ENCODE data around the gene NPLOC4.

The NPLOC4 gene

DNA sequence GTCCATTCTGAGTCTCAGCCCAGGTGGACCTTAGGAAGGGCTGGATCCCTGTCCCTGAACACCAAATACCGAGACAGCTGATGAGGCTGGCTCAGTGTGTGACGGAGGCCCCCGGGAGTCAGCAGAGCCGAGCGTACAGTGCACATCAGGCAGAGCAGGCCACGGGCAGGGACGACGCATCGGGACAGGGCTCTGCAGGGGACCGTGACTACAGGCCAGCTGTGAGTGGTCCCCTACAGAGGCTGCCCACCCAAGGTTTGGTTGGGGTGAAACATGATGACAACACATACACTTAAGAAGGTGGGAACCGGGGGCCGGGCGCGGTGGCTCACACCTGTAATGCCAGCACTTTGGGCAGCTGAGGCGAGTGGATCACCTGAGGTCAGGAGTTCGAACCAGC, 36.0 kb upstream of the NPLOC4 start:
- H3K27me3 ChIP-seq (ENCODE audit: insufficient read depth, low read length) = no peaks in the 10 kb centered on the region
- peaks cover 2% of the 10 kb centered on the region for H3K4me1 ChIP-seq (ENCODE audit: insufficient read depth, low read length)
- H2AFZ ChIP-seq (ENCODE audit: low read depth, low read length) = no peak overlapping the region
- H3K9me3 ChIP-seq (ENCODE audit: low read length) = no peaks in the 10 kb centered on the region
- no peak overlapping the region for H3K4me3 ChIP-seq (ENCODE audit: low read length)
- H3K36me3 ChIP-seq (ENCODE audit: insufficient read depth, low read length) = peaks cover 57% of the 10 kb centered on the region

GRCh38 chr17:81672504-81672903, 35.6 kb upstream of the NPLOC4 start:
- no peaks in the 10 kb centered on the region for H3K27me3 ChIP-seq (ENCODE audit: insufficient read depth, low read length)
- no peak overlapping the region for H3K4me3 ChIP-seq (ENCODE audit: low read length)
- H3K4me1 ChIP-seq (ENCODE audit: insufficient read depth, low read length) = peaks cover 6% of the 10 kb centered on the region
- no peak overlapping the region for H2AFZ ChIP-seq (ENCODE audit: low read depth, low read length)
- H3K9me3 ChIP-seq (ENCODE audit: low read length) = no peaks in the 10 kb centered on the region
- H3K36me3 ChIP-seq (ENCODE audit: insufficient read depth, low read length) = peaks cover 61% of the 10 kb centered on the region

DNA sequence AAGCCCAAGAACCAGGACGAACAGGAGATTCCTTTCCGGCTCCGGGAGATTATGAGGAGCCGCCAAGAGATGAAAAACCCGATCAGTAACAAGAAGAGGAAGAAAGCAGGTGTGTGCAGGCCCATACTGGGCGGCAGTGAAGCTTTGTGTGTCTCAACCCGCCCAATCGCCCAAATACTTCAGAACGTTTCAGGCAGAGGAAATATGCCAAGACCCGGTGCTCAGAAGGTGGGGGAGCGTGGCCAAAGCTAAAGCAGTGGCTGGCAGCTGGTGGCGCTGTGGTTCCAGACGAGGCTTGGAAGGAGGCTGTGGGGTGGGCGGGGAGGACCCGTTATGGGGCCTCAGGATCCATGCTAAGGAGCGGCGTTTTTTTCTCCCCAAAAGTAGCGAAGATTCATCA, 30.8 kb upstream of the NPLOC4 start:
- no peaks in the 10 kb centered on the region for H3K9me3 ChIP-seq (ENCODE audit: low read length)
- H3K27me3 ChIP-seq (ENCODE audit: insufficient read depth, low read length) = no peaks in the 10 kb centered on the region
- peaks cover 16% of the 10 kb centered on the region for H3K4me1 ChIP-seq (ENCODE audit: insufficient read depth, low read length)
- no peak overlapping the region for H2AFZ ChIP-seq (ENCODE audit: low read depth, low read length)
- H3K4me3 ChIP-seq (ENCODE audit: low read length) = peak overlapping the region; percentile 12
- H3K36me3 ChIP-seq (ENCODE audit: insufficient read depth, low read length) = peaks cover 49% of the 10 kb centered on the region

DNA sequence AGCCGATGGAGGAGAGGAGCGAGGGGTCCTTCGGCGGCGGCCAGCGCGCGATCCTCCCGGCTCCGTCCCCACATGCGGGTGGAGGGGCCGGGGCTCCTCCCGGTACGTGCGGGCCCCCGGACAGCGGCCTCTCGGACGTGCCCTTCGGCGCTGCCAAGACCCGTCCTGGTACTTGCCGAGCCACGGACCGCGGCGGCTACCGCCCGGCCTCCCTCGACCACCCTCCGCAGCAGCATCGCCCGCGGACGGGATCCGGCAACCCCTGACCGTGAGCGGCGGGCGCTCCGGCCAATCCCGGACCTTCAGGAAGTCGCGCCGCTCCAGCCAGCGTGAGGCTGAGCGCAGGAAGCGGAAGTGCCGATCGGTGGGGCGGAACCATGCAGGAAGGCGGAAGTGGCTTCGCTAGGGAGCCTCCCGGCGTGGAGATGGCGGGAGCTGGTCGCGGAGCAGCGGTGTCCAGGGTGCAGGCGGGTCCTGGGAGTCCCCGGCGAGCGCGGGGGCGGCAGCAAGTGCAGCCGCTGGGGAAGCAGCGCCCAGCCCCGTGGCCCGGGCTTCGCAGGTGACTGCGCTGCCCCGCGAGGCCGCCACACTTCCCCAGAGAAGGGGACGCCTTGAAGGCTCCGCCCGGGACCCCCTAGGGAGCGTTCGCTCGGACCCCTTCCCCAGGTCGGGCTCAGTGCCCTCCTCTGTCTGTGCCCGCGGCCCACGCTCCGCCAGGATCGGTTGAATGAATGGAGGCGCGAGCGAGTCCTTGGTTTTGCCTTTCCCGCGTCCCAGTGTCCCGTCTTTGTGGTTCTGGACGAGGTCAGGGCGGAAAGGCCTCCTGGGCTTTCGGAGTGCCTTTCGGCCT, 29.7 kb upstream of the NPLOC4 start, which contains the start of the genes CCDC137 and OXLD1:
TSS of gene CCDC137 (plus strand) at position 396 of the 850 bp plus-strand sequence. CDS start at position 426, 30 bp downstream.
TSS of gene OXLD1 (minus strand) at position 264 of the 850 bp plus-strand sequence. CDS start at position 236, 28 bp downstream.
- H3K9me3 ChIP-seq (ENCODE audit: low read length) = no peaks in the 10 kb centered on the region
- peak within 1 kb of the TSS; percentile 92 for H3K4me3 ChIP-seq (ENCODE audit: low read length)
- no peaks in the 10 kb centered on the region for H3K27me3 ChIP-seq (ENCODE audit: insufficient read depth, low read length)
- H3K4me1 ChIP-seq (ENCODE audit: insufficient read depth, low read length) = peaks cover 16% of the 10 kb centered on the region
- peaks cover 37% of the 10 kb centered on the region for H3K36me3 ChIP-seq (ENCODE audit: insufficient read depth, low read length)
- H2AFZ ChIP-seq (ENCODE audit: low read depth, low read length) = peak within 1 kb of the TSS; percentile 13

- Histone ChIP-seq H2AFZ (ENCODE audit: low read depth, low read length) (peak overlapping the region; percentile 13), H3K4me1 (ENCODE audit: insufficient read depth, low read length) (peaks cover 16% of the 10 kb centered on the region), H3K4me3 (ENCODE audit: low read length) (peak overlapping the region; percentile 92), H3K9me3 (ENCODE audit: low read length) (no peaks in the 10 kb centered on the region), H3K36me3 (ENCODE audit: insufficient read depth, low read length) (peaks cover 31% of the 10 kb centered on the region), H3K27me3 (ENCODE audit: insufficient read depth, low read length) (no peaks in the 10 kb centered on the region)
Observed at GRCh38 chr17:81666092-81666341, 29.1 kb upstream of the NPLOC4 start.

DNA sequence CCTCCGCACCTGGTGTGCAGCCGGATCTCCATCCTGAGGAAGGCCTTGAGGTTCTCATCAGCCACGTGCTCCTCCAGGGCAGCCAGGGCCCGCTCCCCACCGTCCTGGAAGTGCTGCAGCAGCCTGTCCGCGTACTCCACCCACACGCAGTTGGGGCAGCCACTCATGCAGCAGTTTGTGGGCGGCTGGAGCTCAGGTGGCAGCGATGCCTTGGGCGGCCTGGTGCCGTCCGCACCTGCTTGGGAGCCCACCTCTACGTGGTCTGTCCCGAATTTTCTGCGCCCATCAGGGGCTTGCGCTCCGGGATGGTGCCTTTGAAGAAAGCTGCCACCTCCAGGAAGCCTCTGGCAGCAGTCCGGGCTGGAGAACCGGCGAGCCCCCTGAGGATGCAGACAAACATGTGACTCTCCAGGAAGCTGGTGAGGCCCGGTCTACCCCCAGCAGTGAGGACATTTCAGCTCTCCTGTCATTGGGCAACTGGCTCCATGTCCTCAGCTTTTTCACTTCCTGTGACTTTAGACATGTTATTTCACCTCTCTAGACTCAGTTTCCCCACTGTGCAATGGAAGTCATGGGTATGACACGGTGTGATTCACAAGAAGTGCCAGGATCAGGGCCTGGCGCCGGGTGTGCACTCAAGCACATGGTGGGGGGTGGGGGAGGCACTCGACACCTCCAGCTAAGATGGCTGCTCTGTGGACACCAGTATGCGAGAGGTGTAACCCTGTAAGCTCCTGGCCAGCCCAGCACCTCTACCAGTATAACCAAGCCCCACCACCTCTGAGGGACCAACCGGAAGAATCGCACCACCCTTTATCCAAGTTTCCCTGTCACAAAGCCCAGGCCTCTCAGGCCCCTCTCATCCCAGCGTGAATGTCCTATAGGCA, 28.5 kb upstream of the NPLOC4 start:
- H3K9me3 ChIP-seq (ENCODE audit: low read length) = no peaks in the 10 kb centered on the region
- peaks cover 29% of the 10 kb centered on the region for H3K36me3 ChIP-seq (ENCODE audit: insufficient read depth, low read length)
- H3K4me3 ChIP-seq (ENCODE audit: low read length) = peak overlapping the region; percentile 92
- peak overlapping the region; percentile 13 for H2AFZ ChIP-seq (ENCODE audit: low read depth, low read length)
- no peaks in the 10 kb centered on the region for H3K27me3 ChIP-seq (ENCODE audit: insufficient read depth, low read length)
- H3K4me1 ChIP-seq (ENCODE audit: insufficient read depth, low read length) = peaks cover 16% of the 10 kb centered on the region

- Histone ChIP-seq H3K36me3 (ENCODE audit: insufficient read depth, low read length) (peaks cover 15% of the 10 kb centered on the region), H3K4me3 (ENCODE audit: low read length) (no peak overlapping the region), H3K9me3 (ENCODE audit: low read length) (no peaks in the 10 kb centered on the region)
Observed at GRCh38 chr17:81664051-81664470, 27.1 kb upstream of the NPLOC4 start.

DNA sequence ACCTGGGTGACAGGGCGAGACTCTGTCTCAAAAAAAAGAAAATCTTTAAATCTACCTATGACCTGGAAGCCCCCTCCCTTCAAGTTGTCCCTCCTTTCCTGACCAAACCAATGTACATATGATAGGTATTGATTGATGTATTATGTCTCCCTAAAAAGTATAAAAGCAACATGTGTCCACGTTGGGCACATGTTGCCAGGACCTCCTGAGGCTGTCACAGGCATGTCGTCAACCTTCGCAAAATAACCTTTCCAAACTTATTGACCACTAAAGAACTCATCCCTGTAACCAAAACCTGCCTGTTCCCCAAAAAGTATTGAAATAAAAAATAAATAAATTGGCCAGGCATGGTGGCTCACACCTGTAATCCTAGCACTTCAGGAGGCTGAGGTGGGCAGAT, 25.1 kb upstream of the NPLOC4 start:
- Histone ChIP-seq H2AFZ (ENCODE audit: low read depth, low read length) (no peak overlapping the region), H3K9me3 (ENCODE audit: low read length) (no peaks in the 10 kb centered on the region), H3K4me1 (ENCODE audit: insufficient read depth, low read length) (peaks cover 8% of the 10 kb centered on the region), H3K27me3 (ENCODE audit: insufficient read depth, low read length) (no peaks in the 10 kb centered on the region), H3K4me3 (ENCODE audit: low read length) (no peak overlapping the region), H3K36me3 (ENCODE audit: insufficient read depth, low read length) (peaks cover 4% of the 10 kb centered on the region)

More at GRCh38 chr17:81664051-81664470, 27.1 kb upstream of the NPLOC4 start:
- Histone ChIP-seq H3K4me1 (ENCODE audit: insufficient read depth, low read length) (peaks cover 16% of the 10 kb centered on the region), H2AFZ (ENCODE audit: low read depth, low read length) (no peak overlapping the region), H3K27me3 (ENCODE audit: insufficient read depth, low read length) (no peaks in the 10 kb centered on the region)

DNA sequence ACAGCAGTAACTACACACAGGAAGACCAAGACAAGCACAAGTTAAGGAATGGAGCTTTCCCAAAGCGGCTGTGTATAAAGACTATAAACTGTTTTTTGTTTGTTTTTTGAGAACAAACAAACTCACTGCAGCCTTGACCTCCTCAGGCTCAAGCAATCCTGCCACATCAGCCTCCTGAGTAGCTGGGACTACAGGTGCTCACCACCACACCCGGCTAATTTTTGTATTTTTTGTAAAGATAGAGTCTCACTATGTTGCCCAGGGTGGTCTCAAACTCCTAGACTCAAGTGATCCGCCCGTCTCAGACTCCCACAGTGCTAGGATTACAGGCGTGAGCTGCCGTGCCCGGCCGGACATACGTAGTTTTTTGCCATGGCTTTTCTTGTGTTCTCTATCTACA, 23.5 kb upstream of the NPLOC4 start:
- H3K4me3 ChIP-seq (ENCODE audit: low read length) = no peak overlapping the region

GRCh38 chr17:81659038-81659437, 22.1 kb upstream of the NPLOC4 start:
- Histone ChIP-seq H3K9me3 (ENCODE audit: low read length) (no peaks in the 10 kb centered on the region), H3K4me3 (ENCODE audit: low read length) (no peak overlapping the region), H2AFZ (ENCODE audit: low read depth, low read length) (no peak overlapping the region), H3K27me3 (ENCODE audit: insufficient read depth, low read length) (no peaks in the 10 kb centered on the region), H3K4me1 (ENCODE audit: insufficient read depth, low read length) (no peaks in the 10 kb centered on the region), H3K36me3 (ENCODE audit: insufficient read depth, low read length) (peaks cover 1% of the 10 kb centered on the region)

More for the DNA sequence above, 23.5 kb upstream of the NPLOC4 start:
- Histone ChIP-seq H3K36me3 (ENCODE audit: insufficient read depth, low read length) (peaks cover 4% of the 10 kb centered on the region), H3K4me1 (ENCODE audit: insufficient read depth, low read length) (peaks cover under 1% of the 10 kb centered on the region), H3K27me3 (ENCODE audit: insufficient read depth, low read length) (no peaks in the 10 kb centered on the region), H3K9me3 (ENCODE audit: low read length) (no peaks in the 10 kb centered on the region), H2AFZ (ENCODE audit: low read depth, low read length) (no peak overlapping the region)

GRCh38 chr17:81656835-81657234, 19.9 kb upstream of the NPLOC4 start:
- Histone ChIP-seq H3K9me3 (ENCODE audit: low read length) (no peaks in the 10 kb centered on the region), H3K4me1 (ENCODE audit: insufficient read depth, low read length) (no peaks in the 10 kb centered on the region), H3K4me3 (ENCODE audit: low read length) (no peak overlapping the region), H2AFZ (ENCODE audit: low read depth, low read length) (no peak overlapping the region), H3K36me3 (ENCODE audit: insufficient read depth, low read length) (no peaks in the 10 kb centered on the region), H3K27me3 (ENCODE audit: insufficient read depth, low read length) (no peaks in the 10 kb centered on the region)

DNA sequence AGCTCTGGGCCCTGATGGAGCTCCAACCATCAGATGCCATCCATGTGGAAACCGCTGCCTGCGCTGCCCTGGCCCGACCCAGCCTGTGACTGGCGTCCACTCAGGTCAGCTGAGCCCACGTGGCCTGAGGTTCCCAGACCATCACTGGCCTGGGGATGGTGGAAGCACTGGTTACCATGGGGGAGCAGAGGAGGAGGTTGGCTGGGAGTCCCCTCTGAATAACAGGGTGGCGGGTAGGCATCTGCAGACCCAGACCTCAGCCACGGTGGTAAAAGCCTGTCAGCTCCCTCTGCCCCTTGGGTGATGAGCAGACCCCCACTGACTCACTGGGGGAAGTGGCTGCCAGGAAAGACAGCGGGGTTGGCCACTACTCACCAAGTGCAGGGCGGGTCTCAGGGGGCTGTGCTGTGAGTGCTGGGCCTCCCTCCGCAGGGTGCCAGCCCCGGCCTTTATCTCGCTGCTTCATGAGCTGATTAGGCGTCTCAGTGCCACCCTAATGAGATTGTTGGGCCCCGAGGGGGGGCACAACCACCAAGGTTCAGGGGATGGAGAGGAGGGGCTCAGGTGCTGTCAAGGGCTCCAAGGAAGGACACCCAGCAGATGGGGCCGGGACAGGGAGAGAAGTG, 19.3 kb upstream of the NPLOC4 start, which contains the start of gene PDE6G:
TSS of gene PDE6G (minus strand) at position 425 of the 626 bp plus-strand sequence. CDS start 3,237 bp downstream, outside the sequence.
- H2AFZ ChIP-seq (ENCODE audit: low read depth, low read length) = no peak within 1 kb of the TSS
- H3K4me3 ChIP-seq (ENCODE audit: low read length) = no peak within 1 kb of the TSS
- no peaks in the 10 kb centered on the region for H3K27me3 ChIP-seq (ENCODE audit: insufficient read depth, low read length)
- H3K9me3 ChIP-seq (ENCODE audit: low read length) = no peaks in the 10 kb centered on the region
- no peaks in the 10 kb centered on the region for H3K36me3 ChIP-seq (ENCODE audit: insufficient read depth, low read length)
- no peaks in the 10 kb centered on the region for H3K4me1 ChIP-seq (ENCODE audit: insufficient read depth, low read length)

All from neuron (in vitro differentiated cells).